ENCODE measurements around the gene CCNO. TPM values are rescaled to one million over a fixed set of nuclear protein-coding genes. Genes with fewer than 3 reads are reported as not detected.

CCNO gene
- total and polyA plus RNA-seq, 2 experiments from 2014 or later, result not detected

DNA sequence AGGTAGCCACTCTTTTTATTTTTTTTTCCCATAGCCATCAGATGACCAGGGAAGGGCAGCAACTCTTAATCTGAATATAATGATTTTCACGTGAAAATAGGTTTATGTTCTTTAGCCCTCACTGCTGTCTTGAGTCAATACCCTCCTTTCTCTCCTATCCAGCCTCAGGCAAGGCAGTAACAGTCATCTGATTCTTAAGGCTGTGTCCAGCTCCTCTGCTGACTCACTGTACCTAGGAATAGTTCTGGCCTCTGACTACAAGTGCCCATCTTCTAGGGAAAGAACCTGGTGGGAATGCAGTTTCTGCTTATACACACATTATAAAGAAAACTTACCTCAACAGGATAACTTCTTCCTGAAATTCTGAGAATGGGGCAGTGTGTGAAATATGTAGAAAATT, 43.4 kb upstream of the CCNO start:
- Histone ChIP-seq H3K4me2 (no peak overlapping the region), H3K4me3 (no peak overlapping the region), H4K20me1 (replicated peaks; ENCODE audit: insufficient read depth) (0 out of 2 replicates have a peak, but pooled peaks cover 6% of the 10 kb centered on the region), H3F3A (replicated peaks; ENCODE audit: low read depth) (no peaks in the 10 kb centered on the region), H2AFZ (no peak overlapping the region), H3K27me3 (ENCODE audit: insufficient read depth) (no peaks in the 10 kb centered on the region), H3K4me1 (ENCODE audit: insufficient read depth) (no peaks in the 10 kb centered on the region), H3K79me2 (replicated peaks; ENCODE audit: insufficient read depth) (no peaks in the 10 kb centered on the region), H3K36me3 (ENCODE audit: insufficient read depth) (peaks cover 17% of the 10 kb centered on the region; the same call in 1 of the 2 replicates), H3K9me2 (ENCODE audit: insufficient read depth) (no peaks in the 10 kb centered on the region), H3K27ac (ENCODE audit: low read depth) (no peak overlapping the region)
- no peaks in the 10 kb centered on the region for H3K9me3 Mint-ChIP-seq
- no peaks in the 10 kb centered on the region for H3K27me3 Mint-ChIP-seq (ENCODE audit: insufficient read depth, low read depth, poor library complexity)
- H3K27ac Mint-ChIP-seq, result no peak overlapping the region
- no peak overlapping the region for H3K4me3 Mint-ChIP-seq
- DNase-seq (ENCODE audit: low spot score), result no peak
- no peaks in the 10 kb centered on the region for H3K4me1 Mint-ChIP-seq
- no peak for ATAC-seq
- H3K36me3 Mint-ChIP-seq (ENCODE audit: low read depth), result peaks cover 27% of the 10 kb centered on the region
- TF ChIP-seq, protein P1, sequence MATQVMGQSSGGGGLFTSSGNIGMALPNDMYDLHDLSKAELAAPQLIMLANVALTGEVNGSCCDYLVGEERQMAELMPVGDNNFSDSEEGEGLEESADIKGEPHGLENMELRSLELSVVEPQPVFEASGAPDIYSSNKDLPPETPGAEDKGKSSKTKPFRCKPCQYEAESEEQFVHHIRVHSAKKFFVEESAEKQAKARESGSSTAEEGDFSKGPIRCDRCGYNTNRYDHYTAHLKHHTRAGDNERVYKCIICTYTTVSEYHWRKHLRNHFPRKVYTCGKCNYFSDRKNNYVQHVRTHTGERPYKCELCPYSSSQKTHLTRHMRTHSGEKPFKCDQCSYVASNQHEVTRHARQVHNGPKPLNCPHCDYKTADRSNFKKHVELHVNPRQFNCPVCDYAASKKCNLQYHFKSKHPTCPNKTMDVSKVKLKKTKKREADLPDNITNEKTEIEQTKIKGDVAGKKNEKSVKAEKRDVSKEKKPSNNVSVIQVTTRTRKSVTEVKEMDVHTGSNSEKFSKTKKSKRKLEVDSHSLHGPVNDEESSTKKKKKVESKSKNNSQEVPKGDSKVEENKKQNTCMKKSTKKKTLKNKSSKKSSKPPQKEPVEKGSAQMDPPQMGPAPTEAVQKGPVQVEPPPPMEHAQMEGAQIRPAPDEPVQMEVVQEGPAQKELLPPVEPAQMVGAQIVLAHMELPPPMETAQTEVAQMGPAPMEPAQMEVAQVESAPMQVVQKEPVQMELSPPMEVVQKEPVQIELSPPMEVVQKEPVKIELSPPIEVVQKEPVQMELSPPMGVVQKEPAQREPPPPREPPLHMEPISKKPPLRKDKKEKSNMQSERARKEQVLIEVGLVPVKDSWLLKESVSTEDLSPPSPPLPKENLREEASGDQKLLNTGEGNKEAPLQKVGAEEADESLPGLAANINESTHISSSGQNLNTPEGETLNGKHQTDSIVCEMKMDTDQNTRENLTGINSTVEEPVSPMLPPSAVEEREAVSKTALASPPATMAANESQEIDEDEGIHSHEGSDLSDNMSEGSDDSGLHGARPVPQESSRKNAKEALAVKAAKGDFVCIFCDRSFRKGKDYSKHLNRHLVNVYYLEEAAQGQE (IDR thresholded peaks at IDR 0.05; ENCODE audit: unreplicated experiment), result no peak
- no peak for TF ChIP-seq NANOG (IDR thresholded peaks at IDR 0.05; ENCODE audit: borderline replicate concordance)
- TF ChIP-seq STAT1 (IDR thresholded peaks at IDR 0.05; ENCODE audit: unreplicated experiment), result no peak
- TF ChIP-seq EZH2phosphoT487 (IDR thresholded peaks at IDR 0.05; ENCODE audit: unreplicated experiment), result no peak
- no peak for TF ChIP-seq JUNB (IDR thresholded peaks at IDR 0.05; ENCODE audit: unreplicated experiment)
- TF ChIP-seq, protein P2, sequence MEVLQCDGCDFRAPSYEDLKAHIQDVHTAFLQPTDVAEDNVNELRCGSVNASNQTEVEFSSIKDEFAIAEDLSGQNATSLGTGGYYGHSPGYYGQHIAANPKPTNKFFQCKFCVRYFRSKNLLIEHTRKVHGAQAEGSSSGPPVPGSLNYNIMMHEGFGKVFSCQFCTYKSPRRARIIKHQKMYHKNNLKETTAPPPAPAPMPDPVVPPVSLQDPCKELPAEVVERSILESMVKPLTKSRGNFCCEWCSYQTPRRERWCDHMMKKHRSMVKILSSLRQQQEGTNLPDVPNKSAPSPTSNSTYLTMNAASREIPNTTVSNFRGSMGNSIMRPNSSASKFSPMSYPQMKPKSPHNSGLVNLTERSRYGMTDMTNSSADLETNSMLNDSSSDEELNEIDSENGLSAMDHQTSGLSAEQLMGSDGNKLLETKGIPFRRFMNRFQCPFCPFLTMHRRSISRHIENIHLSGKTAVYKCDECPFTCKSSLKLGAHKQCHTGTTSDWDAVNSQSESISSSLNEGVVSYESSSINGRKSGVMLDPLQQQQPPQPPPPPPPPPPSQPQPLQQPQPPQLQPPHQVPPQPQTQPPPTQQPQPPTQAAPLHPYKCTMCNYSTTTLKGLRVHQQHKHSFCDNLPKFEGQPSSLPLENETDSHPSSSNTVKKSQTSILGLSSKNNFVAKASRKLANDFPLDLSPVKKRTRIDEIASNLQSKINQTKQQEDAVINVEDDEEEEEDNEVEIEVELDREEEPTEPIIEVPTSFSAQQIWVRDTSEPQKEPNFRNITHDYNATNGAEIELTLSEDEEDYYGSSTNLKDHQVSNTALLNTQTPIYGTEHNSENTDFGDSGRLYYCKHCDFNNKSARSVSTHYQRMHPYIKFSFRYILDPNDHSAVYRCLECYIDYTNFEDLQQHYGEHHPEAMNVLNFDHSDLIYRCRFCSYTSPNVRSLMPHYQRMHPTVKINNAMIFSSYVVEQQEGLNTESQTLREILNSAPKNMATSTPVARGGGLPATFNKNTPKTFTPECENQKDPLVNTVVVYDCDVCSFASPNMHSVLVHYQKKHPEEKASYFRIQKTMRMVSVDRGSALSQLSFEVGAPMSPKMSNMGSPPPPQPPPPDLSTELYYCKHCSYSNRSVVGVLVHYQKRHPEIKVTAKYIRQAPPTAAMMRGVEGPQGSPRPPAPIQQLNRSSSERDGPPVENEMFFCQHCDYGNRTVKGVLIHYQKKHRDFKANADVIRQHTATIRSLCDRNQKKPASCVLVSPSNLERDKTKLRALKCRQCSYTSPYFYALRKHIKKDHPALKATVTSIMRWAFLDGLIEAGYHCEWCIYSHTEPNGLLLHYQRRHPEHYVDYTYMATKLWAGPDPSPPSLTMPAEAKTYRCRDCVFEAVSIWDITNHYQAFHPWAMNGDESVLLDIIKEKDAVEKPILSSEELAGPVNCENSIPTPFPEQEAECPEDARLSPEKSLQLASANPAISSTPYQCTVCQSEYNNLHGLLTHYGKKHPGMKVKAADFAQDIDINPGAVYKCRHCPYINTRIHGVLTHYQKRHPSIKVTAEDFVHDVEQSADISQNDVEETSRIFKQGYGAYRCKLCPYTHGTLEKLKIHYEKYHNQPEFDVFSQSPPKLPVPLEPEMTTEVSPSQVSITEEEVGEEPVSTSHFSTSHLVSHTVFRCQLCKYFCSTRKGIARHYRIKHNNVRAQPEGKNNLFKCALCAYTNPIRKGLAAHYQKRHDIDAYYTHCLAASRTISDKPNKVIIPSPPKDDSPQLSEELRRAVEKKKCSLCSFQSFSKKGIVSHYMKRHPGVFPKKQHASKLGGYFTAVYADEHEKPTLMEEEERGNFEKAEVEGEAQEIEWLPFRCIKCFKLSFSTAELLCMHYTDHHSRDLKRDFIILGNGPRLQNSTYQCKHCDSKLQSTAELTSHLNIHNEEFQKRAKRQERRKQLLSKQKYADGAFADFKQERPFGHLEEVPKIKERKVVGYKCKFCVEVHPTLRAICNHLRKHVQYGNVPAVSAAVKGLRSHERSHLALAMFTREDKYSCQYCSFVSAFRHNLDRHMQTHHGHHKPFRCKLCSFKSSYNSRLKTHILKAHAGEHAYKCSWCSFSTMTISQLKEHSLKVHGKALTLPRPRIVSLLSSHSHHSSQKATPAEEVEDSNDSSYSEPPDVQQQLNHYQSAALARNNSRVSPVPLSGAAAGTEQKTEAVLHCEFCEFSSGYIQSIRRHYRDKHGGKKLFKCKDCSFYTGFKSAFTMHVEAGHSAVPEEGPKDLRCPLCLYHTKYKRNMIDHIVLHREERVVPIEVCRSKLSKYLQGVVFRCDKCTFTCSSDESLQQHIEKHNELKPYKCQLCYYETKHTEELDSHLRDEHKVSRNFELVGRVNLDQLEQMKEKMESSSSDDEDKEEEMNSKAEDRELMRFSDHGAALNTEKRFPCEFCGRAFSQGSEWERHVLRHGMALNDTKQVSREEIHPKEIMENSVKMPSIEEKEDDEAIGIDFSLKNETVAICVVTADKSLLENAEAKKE (CRISPR knock-in tag; IDR thresholded peaks at IDR 0.05), result no peak
- TF ChIP-seq, protein P3, sequence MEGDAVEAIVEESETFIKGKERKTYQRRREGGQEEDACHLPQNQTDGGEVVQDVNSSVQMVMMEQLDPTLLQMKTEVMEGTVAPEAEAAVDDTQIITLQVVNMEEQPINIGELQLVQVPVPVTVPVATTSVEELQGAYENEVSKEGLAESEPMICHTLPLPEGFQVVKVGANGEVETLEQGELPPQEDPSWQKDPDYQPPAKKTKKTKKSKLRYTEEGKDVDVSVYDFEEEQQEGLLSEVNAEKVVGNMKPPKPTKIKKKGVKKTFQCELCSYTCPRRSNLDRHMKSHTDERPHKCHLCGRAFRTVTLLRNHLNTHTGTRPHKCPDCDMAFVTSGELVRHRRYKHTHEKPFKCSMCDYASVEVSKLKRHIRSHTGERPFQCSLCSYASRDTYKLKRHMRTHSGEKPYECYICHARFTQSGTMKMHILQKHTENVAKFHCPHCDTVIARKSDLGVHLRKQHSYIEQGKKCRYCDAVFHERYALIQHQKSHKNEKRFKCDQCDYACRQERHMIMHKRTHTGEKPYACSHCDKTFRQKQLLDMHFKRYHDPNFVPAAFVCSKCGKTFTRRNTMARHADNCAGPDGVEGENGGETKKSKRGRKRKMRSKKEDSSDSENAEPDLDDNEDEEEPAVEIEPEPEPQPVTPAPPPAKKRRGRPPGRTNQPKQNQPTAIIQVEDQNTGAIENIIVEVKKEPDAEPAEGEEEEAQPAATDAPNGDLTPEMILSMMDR (conservative IDR thresholded peaks at IDR 0.05; ENCODE audit: low read depth in 2 of 2), result no peak
- TF ChIP-seq CREB1 (CRISPR knock-in tag; IDR thresholded peaks at IDR 0.05; ENCODE audit: low read depth), result no peak
- TF ChIP-seq ZNF114 (CRISPR knock-in tag; IDR thresholded peaks at IDR 0.05), result no peak
- no peak for TF ChIP-seq EZH2 (IDR thresholded peaks at IDR 0.05; ENCODE audit: low read depth, unreplicated experiment)
- TF ChIP-seq POLR2AphosphoS5 (IDR thresholded peaks at IDR 0.05; ENCODE audit: low read depth), result no peak
- TF ChIP-seq, protein P4, sequence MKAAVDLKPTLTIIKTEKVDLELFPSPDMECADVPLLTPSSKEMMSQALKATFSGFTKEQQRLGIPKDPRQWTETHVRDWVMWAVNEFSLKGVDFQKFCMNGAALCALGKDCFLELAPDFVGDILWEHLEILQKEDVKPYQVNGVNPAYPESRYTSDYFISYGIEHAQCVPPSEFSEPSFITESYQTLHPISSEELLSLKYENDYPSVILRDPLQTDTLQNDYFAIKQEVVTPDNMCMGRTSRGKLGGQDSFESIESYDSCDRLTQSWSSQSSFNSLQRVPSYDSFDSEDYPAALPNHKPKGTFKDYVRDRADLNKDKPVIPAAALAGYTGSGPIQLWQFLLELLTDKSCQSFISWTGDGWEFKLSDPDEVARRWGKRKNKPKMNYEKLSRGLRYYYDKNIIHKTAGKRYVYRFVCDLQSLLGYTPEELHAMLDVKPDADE (IDR thresholded peaks at IDR 0.05), result no peak
- no peak for TF ChIP-seq ZNF331 (CRISPR knock-in tag; IDR thresholded peaks at IDR 0.05; ENCODE audit: low read depth)
